ENCODE results near the gene RASSF9. TPM values are rescaled to one million over a fixed set of nuclear protein-coding genes. Genes with fewer than 3 reads are reported as not detected.

Gene RASSF9
- total RNA-seq, 4 donors from 2014 or later, result 6.4 to 17.8 (median 9.1) TPM

DNA sequence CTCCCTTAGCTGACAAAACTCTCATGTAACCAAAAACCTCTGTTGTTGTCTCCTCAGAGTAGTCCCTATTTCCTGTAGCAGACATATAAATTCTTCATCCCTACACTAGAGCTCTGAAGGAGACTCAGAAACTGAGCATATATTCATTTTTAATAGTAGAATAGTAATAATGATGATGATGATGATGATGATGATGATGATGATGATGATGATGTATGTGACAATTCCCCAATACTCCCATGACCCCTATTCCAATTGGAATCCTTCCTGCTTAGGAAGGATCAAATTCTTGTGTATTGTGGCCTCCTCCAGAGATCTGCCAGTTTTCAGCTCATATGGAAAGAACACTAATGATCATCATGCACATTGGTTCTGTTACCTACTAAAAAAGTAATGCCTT lies 26.7 kb downstream of the RASSF9 start:
- no peak overlapping the region for H3K27ac ChIP-seq
- intact Hi-C loops (cut with DNase I; ENCODE audit: low total_unique reads), result no loop called here

DNA sequence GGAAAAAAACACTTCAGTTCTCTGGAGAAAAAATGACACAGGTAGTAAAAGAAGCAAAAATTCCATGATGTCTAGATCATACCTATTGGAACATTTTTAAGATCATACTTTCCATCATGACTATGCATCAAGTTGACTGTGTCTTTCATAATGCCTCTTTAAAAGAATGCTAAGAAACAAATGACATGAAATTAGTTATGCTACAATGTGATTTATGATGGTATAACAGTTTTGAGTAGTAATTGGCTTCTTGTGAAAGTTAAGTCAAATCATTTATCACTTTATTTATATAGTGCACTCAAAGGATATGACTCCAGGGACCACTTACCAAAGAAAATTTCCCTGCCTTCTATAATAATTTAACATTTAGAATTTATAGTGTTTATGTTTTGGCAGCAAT lies 28.5 kb downstream of the RASSF9 start:
- Histone ChIP-seq H3K27me3 (no peaks in the 10 kb centered on the region), H3K4me1 (no peaks in the 10 kb centered on the region), H3K4me3 (no peak overlapping the region), H3K27ac (no peak overlapping the region), H3K9me3 (no peaks in the 10 kb centered on the region), H3K36me3 (no peaks in the 10 kb centered on the region)
- no peak for TF ChIP-seq POLR2A (IDR thresholded peaks at IDR 0.05)
- TF ChIP-seq, protein P1, sequence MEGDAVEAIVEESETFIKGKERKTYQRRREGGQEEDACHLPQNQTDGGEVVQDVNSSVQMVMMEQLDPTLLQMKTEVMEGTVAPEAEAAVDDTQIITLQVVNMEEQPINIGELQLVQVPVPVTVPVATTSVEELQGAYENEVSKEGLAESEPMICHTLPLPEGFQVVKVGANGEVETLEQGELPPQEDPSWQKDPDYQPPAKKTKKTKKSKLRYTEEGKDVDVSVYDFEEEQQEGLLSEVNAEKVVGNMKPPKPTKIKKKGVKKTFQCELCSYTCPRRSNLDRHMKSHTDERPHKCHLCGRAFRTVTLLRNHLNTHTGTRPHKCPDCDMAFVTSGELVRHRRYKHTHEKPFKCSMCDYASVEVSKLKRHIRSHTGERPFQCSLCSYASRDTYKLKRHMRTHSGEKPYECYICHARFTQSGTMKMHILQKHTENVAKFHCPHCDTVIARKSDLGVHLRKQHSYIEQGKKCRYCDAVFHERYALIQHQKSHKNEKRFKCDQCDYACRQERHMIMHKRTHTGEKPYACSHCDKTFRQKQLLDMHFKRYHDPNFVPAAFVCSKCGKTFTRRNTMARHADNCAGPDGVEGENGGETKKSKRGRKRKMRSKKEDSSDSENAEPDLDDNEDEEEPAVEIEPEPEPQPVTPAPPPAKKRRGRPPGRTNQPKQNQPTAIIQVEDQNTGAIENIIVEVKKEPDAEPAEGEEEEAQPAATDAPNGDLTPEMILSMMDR (IDR thresholded peaks at IDR 0.05), result no peak
- DNase-seq, result no peak
- intact Hi-C loops (cut with DNase I; ENCODE audit: low total_unique reads), result no loop called here

More for the DNA sequence above, 26.7 kb downstream of the RASSF9 start:
- no peaks in the 10 kb centered on the region for H3K9me3 ChIP-seq
- DNase-seq, result no peak
- no peaks in the 10 kb centered on the region for H3K4me1 ChIP-seq
- no peak for TF ChIP-seq POLR2A (IDR thresholded peaks at IDR 0.05)
- TF ChIP-seq, protein P1 (IDR thresholded peaks at IDR 0.05), result no peak
- no peaks in the 10 kb centered on the region for H3K36me3 ChIP-seq
- no peaks in the 10 kb centered on the region for H3K27me3 ChIP-seq
- H3K4me3 ChIP-seq, result no peak overlapping the region

DNA sequence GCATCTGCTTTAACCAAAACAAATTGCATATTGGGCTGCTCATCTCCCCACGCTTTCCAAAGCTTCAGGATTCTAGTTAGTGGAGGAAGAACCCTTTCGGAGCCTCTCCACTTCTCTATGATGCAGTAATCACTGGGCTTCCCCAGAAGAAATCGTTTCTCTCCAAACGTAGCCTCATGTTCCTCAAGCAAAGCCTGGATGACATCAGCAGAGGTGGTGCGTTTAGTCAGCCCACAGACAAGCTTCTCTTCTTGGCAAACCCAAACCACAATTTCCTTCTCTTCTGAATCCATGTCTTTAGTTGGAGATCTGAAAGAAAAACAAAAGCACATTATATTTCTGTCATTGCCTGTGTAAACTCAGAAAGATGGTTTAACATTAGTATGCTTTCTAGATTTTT lies 30.6 kb downstream of the RASSF9 start:
- intact Hi-C loops (cut with DNase I; ENCODE audit: low total_unique reads), result no loop called here
- H3K4me1 ChIP-seq, result no peaks in the 10 kb centered on the region
- peak overlapping the region in 1 of 2 donors; percentile 40 for H3K27ac ChIP-seq
- no peaks in the 10 kb centered on the region for H3K36me3 ChIP-seq
- H3K9me3 ChIP-seq, result no peaks in the 10 kb centered on the region
- H3K27me3 ChIP-seq, result no peaks in the 10 kb centered on the region
- TF ChIP-seq, protein P1 (IDR thresholded peaks at IDR 0.05), result no peak
- TF ChIP-seq POLR2A (IDR thresholded peaks at IDR 0.05), result no peak
- DNase-seq, result no peak
- H3K4me3 ChIP-seq, result no peak overlapping the region

DNA sequence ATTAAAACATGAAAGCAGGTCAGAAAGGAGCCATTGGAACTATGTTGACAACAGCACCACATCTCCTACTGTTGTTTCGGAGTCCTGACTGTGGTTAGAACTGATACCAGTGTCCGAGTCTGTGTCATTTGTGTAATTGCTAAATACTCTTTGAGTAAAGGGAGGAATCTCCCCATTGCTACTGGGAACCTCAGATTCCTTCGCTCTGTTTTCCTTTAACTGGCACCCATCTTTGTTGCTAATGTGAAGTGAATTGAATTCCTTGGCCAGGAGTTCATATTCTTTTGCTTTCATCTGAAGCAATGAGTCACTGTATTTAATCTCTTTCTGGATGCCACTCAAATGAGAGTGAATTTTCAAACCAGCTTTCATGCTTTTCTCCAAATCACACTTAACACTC lies 31.5 kb downstream of the RASSF9 start:
- Histone ChIP-seq H3K36me3 (no peaks in the 10 kb centered on the region), H3K4me3 (no peak overlapping the region), H3K27me3 (no peaks in the 10 kb centered on the region), H3K27ac (peak overlapping the region in 1 of 2 donors; percentile 40), H3K4me1 (no peaks in the 10 kb centered on the region), H3K9me3 (no peaks in the 10 kb centered on the region)
- DNase-seq, result no peak
- intact Hi-C loops (cut with DNase I; ENCODE audit: low total_unique reads), result no loop called here
- TF ChIP-seq, protein P1 (IDR thresholded peaks at IDR 0.05), result no peak
- no peak for TF ChIP-seq POLR2A (IDR thresholded peaks at IDR 0.05)

DNA sequence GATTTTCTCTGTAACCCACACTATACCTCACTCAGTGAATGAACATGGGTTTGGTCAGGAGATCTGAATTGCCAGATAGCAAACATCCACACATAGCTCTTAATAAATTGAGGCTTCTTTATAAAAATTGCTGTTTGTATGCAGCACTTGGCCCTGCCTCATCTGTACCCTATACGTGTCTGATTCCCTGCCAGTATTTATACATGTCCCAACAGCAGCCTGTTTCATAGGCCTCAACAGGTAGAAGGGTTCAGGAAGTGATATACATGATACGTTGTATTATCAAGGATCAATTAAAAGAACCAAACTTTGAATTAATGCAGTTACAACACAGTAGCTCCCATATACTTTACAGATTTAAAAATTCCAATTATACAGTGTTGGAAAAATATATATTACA lies 32.3 kb downstream of the RASSF9 start:
- H3K27ac ChIP-seq, result peak overlapping the region in 1 of 2 donors; percentile 8

More for the DNA sequence above, 32.3 kb downstream of the RASSF9 start:
- DNase-seq, result no peak
- intact Hi-C loops (cut with DNase I; ENCODE audit: low total_unique reads), result no loop called here
- H3K4me1 ChIP-seq, result no peaks in the 10 kb centered on the region
- TF ChIP-seq POLR2A (IDR thresholded peaks at IDR 0.05), result no peak
- TF ChIP-seq, protein P1 (IDR thresholded peaks at IDR 0.05), result no peak
- no peaks in the 10 kb centered on the region for H3K36me3 ChIP-seq
- H3K4me3 ChIP-seq, result no peak overlapping the region
- no peaks in the 10 kb centered on the region for H3K9me3 ChIP-seq
- H3K27me3 ChIP-seq, result no peaks in the 10 kb centered on the region

Data from uterus (tissue), 4 donors.